Neural progenitor cell (in vitro differentiated cells): Measurements from ENCODE around the gene DCAF7. TPM values are rescaled to one million over a fixed set of nuclear protein-coding genes. Genes with fewer than 3 reads are reported as not detected.

ENCODE experiments used
- DNase-seq: peaks from one replicate; pipeline ENCODE4 v3.0.0-alpha.2; 2016; ENCODE audit warnings: low spot score
- H2AFZ ChIP-seq: fragments of 200-600 bp; sonication (generic); replicated peaks from 2 replicates; pipeline ENCODE4 v1.6.1; 2016; ENCODE audit warnings: antibody characterized with exemption
- H3F3A ChIP-seq: fragments of 200-600 bp; sonication (generic); 2 replicates; pipeline ENCODE4 v1.6.1; 2016; ENCODE audit warnings: antibody characterized with exemption, low read depth
- H3K27ac ChIP-seq: fragments of 200-600 bp; sonication (generic); 2 replicates; pipeline ENCODE4 v1.5.1; 2016; ENCODE audit warnings: mild to moderate bottlenecking
- H3K27me3 ChIP-seq: fragments of 200-600 bp; sonication (generic); 2 replicates; pipeline ENCODE4 v1.6.1; 2016; ENCODE audit warnings: mild to moderate bottlenecking, moderate library complexity
- H3K36me3 ChIP-seq: fragments of 200-600 bp; sonication (generic); 2 replicates; pipeline ENCODE4 v1.5.1; 2016
- H3K4me1 ChIP-seq: fragments of 200-600 bp; sonication (generic); 2 replicates; pipeline ENCODE4 v1.6.1; 2016; ENCODE audit warnings: mixed run types
- H3K4me2 ChIP-seq: fragments of 200-600 bp; sonication (generic); 2 replicates; pipeline ENCODE4 v1.6.1; 2016
- H3K4me3 ChIP-seq: fragments of 200-600 bp; sonication (generic); 2 replicates; pipeline ENCODE4 v1.5.1; 2016
- H3K79me2 ChIP-seq: fragments of 200-600 bp; sonication (generic); 2 replicates; pipeline ENCODE4 v1.6.1; 2016; ENCODE audit warnings: low read depth
- H3K9ac ChIP-seq: fragments of 200-600 bp; sonication (generic); 2 replicates; pipeline ENCODE4 v1.6.1; 2016
- H3K9me3 ChIP-seq: fragments of 200-600 bp; sonication (generic); 2 replicates; pipeline ENCODE4 v1.5.1; 2016; ENCODE audit warnings: low read depth
- H4K20me1 ChIP-seq: fragments of 200-600 bp; sonication (generic); 2 replicates; pipeline ENCODE4 v1.6.1; 2016; ENCODE audit warnings: low read depth
- H3K27ac Mint-ChIP-seq: 3 replicates; pipeline ENCODE4 v1.8.0; 2021; ENCODE audit warnings: mixed read lengths
- H3K27me3 Mint-ChIP-seq: 2 replicates; pipeline ENCODE4 v1.8.0; 2022; ENCODE audit warnings: low read depth, mild to moderate bottlenecking, inconsistent platforms, moderate library complexity, mixed read lengths; ENCODE audit not compliant: insufficient read depth
- H3K36me3 Mint-ChIP-seq: 3 replicates; pipeline ENCODE4 v1.8.0; 2021; ENCODE audit warnings: mixed read lengths
- H3K4me1 Mint-ChIP-seq: 3 replicates; pipeline ENCODE4 v1.8.0; 2021; ENCODE audit warnings: mixed read lengths
- H3K4me3 Mint-ChIP-seq: 3 replicates; pipeline ENCODE4 v1.8.0; 2021; ENCODE audit warnings: mild to moderate bottlenecking, moderate library complexity, mixed read lengths
- H3K9me3 Mint-ChIP-seq: 3 replicates; pipeline ENCODE4 v1.8.0; 2020; ENCODE audit warnings: mixed read lengths
- EZH2 ChIP-seq: fragments of 200-600 bp; sonication (generic); IDR thresholded peaks from 2 replicates; pipeline ENCODE4 v1.6.1; 2017; ENCODE audit warnings: antibody characterized with exemption, mild to moderate bottlenecking, moderate library complexity
- EZH2phosphoT487 ChIP-seq: fragments of 200-600 bp; sonication (generic); IDR thresholded peaks from 2 replicates; pipeline ENCODE4 v1.6.1; 2017; ENCODE audit warnings: antibody characterized with exemption
- total RNA-seq: library from RNA; depleted of rRNA; stranded (reverse); fragments of >200 nt; gene quantifications from 2 replicates; pipeline ENCODE4 v1.2.3, GENCODE V29; 2015; ENCODE audit warnings: low replicate concordance
- TF ChIP-seq, protein P1 (sequence below): fragments of 200-600 bp; sonication (generic); IDR thresholded peaks from 2 replicates; pipeline ENCODE4 v1.5.1; 2017; ENCODE audit warnings: antibody characterized with exemption, mild to moderate bottlenecking

The DCAF7 gene, protein sequence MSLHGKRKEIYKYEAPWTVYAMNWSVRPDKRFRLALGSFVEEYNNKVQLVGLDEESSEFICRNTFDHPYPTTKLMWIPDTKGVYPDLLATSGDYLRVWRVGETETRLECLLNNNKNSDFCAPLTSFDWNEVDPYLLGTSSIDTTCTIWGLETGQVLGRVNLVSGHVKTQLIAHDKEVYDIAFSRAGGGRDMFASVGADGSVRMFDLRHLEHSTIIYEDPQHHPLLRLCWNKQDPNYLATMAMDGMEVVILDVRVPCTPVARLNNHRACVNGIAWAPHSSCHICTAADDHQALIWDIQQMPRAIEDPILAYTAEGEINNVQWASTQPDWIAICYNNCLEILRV
- 56.5 and 70.6 TPM in 2 replicates for total RNA-seq

DNA sequence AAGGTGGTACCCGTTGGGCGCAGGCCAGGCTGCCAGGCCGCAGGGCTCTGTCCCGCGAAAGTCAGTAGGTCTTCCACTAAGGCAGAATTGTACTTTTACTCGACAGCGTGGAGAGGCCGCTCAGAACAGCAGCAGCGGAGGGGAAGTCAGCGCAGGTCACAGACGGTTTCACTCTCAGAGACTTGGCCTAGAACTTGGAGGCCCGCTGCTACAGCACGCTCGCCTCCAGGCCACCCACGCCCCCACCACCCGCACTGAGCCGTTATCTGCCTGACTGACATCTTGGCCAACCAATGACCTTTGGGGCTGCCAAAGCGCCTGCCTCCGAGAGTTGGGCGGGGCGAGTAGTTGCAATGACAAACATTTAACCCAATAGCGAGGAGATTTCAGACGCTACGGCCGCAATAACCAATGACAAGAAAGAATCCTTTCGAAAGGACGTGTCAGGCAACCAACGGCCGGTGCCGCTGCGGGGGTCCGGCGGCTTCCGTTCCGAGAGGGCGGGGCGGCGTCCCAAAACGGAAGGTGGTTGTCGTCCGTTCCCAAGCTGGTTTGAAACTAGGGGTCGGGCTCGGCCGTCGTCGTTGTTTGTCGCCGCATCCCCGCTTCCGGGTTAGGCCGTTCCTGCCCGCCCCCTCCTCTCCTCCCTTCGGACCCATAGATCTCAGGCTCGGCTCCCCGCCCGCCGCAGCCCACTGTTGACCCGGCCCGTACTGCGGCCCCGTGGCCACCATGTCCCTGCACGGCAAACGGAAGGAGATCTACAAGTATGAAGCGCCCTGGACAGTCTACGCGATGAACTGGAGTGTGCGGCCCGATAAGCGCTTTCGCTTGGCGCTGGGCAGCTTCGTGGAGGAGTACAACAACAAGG lies at the start of gene DCAF7:
Gene DCAF7, plus strand, starts transcription at position 532 of the 871 bp plus-strand sequence. Its CDS starts 201 bp downstream, at position 733.
- peak within 1 kb of the TSS; percentile 91 for H3K4me2 ChIP-seq
- Mint-ChIP-seq H3K9me3 (no peaks in the 10 kb centered on the region), H3K27ac (peak within 1 kb of the TSS; percentile 97), H3K36me3 (peaks cover 2% of the 10 kb centered on the region), H3K27me3 (no peaks in the 10 kb centered on the region), H3K4me1 (peaks cover 17% of the 10 kb centered on the region), H3K4me3 (peak within 1 kb of the TSS; percentile 99)
- peak within 1 kb of the TSS; percentile 80 for H3K9ac ChIP-seq
- H3K27me3 ChIP-seq, result no peaks in the 10 kb centered on the region
- peaks cover 38% of the 10 kb centered on the region for H4K20me1 ChIP-seq
- peaks cover 20% of the 10 kb centered on the region for H3F3A ChIP-seq
- H3K9me3 ChIP-seq, result no peaks in the 10 kb centered on the region
- TF ChIP-seq EZH2 (no peak), EZH2phosphoT487 (no peak)
- TF ChIP-seq, protein P1, sequence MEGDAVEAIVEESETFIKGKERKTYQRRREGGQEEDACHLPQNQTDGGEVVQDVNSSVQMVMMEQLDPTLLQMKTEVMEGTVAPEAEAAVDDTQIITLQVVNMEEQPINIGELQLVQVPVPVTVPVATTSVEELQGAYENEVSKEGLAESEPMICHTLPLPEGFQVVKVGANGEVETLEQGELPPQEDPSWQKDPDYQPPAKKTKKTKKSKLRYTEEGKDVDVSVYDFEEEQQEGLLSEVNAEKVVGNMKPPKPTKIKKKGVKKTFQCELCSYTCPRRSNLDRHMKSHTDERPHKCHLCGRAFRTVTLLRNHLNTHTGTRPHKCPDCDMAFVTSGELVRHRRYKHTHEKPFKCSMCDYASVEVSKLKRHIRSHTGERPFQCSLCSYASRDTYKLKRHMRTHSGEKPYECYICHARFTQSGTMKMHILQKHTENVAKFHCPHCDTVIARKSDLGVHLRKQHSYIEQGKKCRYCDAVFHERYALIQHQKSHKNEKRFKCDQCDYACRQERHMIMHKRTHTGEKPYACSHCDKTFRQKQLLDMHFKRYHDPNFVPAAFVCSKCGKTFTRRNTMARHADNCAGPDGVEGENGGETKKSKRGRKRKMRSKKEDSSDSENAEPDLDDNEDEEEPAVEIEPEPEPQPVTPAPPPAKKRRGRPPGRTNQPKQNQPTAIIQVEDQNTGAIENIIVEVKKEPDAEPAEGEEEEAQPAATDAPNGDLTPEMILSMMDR, result no peak
- H2AFZ ChIP-seq, result peak within 1 kb of the TSS; percentile 79
- H3K4me3 ChIP-seq, result peak within 1 kb of the TSS; percentile 86
- peaks cover 44% of the 10 kb centered on the region for H3K79me2 ChIP-seq
- peaks cover 15% of the 10 kb centered on the region for H3K4me1 ChIP-seq
- peak; percentile 99 for DNase-seq
- no peaks in the 10 kb centered on the region for H3K36me3 ChIP-seq
- peak within 1 kb of the TSS; percentile 92 for H3K27ac ChIP-seq

DNA sequence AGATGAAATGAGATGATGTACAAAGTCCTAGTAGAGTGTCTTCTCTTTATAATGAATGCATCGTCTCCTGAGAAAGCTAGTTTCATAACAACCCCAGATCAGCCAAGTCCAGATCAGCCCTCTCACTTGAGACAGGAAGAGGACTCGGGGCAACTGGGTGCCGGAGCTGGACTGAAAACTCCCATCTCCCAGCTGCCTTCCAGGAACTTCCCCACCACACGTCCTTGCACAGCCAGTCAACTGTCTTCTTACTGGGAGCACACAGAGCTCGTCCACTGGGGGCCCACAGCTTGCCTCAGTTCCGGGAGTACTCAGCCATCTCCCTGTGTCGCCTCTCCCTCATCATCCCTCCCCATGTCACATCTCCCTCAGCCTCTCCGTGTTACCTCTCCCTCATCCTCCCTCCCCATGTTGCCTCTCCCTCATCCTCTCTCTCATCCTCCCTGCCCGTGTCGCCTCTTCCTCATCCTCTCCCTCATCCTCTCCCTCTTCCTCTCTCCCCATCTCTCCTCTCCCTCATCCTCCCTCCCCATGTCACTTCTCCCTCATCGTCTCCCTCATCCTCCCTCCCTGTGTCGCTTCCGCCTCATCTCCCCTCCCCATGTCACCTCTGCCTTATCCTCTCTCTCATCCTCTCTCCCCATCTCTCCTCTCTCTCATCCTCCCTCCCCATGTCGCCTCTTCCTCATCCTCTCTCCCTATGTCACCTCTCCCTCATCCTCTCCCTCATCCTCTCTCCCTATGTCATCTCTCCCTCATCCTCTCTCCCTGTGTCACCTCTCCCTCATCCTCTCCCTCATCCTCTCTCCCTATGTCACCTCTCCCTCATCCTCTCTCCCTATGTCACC lies 49.5 kb upstream of the DCAF7 start:
- Mint-ChIP-seq H3K9me3 (no peaks in the 10 kb centered on the region), H3K36me3 (no peaks in the 10 kb centered on the region), H3K4me3 (peak overlapping the region; percentile 67), H3K27ac (peak overlapping the region; percentile 76), H3K4me1 (peaks cover 24% of the 10 kb centered on the region), H3K27me3 (peaks cover 18% of the 10 kb centered on the region)
- Histone ChIP-seq H2AFZ (no peak overlapping the region), H4K20me1 (no peaks in the 10 kb centered on the region), H3K27ac (no peak overlapping the region), H3K9ac (no peak overlapping the region), H3K79me2 (no peaks in the 10 kb centered on the region), H3K36me3 (no peaks in the 10 kb centered on the region), H3K4me2 (no peak overlapping the region), H3K9me3 (no peaks in the 10 kb centered on the region), H3K4me3 (no peak overlapping the region), H3F3A (no peaks in the 10 kb centered on the region), H3K27me3 (peaks cover 22% of the 10 kb centered on the region), H3K4me1 (peaks cover 9% of the 10 kb centered on the region)
- no peak for TF ChIP-seq EZH2
- no peak for TF ChIP-seq EZH2phosphoT487
- TF ChIP-seq, protein P1, result no peak
- DNase-seq, result no peak

DNA sequence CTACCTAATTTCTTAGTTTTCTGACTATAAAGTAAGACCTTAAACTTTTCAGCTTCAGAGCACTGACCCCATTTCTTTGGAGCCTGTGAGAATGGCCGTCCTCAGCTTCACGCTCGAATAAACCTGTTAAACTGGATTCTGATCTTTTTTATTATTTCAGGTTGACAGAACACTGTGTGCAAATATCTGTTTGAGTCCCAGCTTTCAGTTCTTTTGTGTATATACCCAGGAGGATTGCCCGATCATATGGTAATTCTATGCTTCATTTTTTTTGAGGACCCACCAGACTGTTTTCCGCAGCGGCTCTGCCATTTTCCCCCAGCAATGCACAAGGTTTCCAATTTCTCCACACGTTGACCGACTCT lies 47.0 kb upstream of the DCAF7 start:
- H3K4me2 ChIP-seq, result no peak overlapping the region
- Mint-ChIP-seq H3K9me3 (no peaks in the 10 kb centered on the region), H3K36me3 (no peaks in the 10 kb centered on the region), H3K4me1 (peaks cover 18% of the 10 kb centered on the region), H3K27ac (no peak overlapping the region), H3K4me3 (no peak overlapping the region), H3K27me3 (peaks cover 18% of the 10 kb centered on the region)
- no peaks in the 10 kb centered on the region for H3K9me3 ChIP-seq
- no peaks in the 10 kb centered on the region for H3K4me1 ChIP-seq
- H3K9ac ChIP-seq, result no peak overlapping the region
- H4K20me1 ChIP-seq, result no peaks in the 10 kb centered on the region
- H3F3A ChIP-seq, result no peaks in the 10 kb centered on the region
- TF ChIP-seq, protein P1, result no peak
- TF ChIP-seq EZH2, result no peak
- TF ChIP-seq EZH2phosphoT487, result no peak
- DNase-seq, result no peak
- peaks cover 22% of the 10 kb centered on the region for H3K27me3 ChIP-seq
- no peak overlapping the region for H3K27ac ChIP-seq
- no peak overlapping the region for H2AFZ ChIP-seq
- no peak overlapping the region for H3K4me3 ChIP-seq
- H3K36me3 ChIP-seq, result no peaks in the 10 kb centered on the region
- H3K79me2 ChIP-seq, result no peaks in the 10 kb centered on the region
